ENCODE measurements around the gene ERAL1. TPM values are rescaled to one million over a fixed set of nuclear protein-coding genes. Genes with fewer than 3 reads are reported as not detected.
A peak's percentile ranks its signal among the peaks of the same experiment; 100 is the strongest.
"Not testable (repeated sequence)": the region's sequence is repeated elsewhere in the genome, so short reads cannot be mapped to it uniquely, and the experiment has no call there.

The ERAL1 gene
- total and polyA plus RNA-seq, 5 experiments from 2014 or later, result 25.3 to 54.9 (median 32.7) TPM

DNA sequence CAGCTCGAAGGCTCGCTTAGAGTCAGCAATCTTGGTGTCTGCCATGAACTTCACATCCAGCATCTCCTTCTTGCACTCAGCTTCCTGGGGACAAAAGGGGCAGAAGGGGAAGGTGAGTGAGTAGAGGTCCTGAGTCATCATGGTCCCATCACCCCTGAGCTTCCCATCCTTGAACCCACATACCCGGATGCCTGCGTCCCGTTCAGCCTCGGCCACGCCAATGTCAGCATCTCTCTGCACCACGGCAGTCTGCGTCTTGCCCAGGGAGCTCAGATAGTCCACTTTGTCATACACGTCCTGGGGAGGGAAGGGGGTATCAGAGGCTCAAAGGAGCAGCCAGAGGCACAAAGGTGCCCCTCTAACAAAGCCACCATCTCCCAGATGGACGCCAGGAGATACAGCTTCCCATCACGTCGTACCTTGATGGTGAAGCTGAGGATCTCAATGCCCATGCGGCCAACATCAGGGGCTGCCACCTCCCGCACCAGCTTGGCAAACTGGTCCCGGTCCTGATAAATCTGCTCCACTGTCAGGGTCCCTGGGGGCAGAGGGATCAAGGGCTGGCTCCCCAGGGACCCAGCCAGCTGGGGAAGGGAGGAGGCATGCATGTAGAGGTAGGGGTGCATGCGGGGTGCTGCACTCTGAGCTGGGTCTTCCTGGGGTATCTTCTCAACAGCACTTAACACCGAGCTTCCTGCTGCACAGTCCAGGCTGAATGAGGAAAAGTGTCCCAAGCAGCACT is 27.5 kb downstream of the ERAL1 start:
- Mint-ChIP-seq H3K36me3 (peaks cover 6 to 74% (median 21%) of the 10 kb centered on the region in 3 donors), H3K27ac (peak overlapping the region in 1 of 10 donors; percentile 29)

DNA sequence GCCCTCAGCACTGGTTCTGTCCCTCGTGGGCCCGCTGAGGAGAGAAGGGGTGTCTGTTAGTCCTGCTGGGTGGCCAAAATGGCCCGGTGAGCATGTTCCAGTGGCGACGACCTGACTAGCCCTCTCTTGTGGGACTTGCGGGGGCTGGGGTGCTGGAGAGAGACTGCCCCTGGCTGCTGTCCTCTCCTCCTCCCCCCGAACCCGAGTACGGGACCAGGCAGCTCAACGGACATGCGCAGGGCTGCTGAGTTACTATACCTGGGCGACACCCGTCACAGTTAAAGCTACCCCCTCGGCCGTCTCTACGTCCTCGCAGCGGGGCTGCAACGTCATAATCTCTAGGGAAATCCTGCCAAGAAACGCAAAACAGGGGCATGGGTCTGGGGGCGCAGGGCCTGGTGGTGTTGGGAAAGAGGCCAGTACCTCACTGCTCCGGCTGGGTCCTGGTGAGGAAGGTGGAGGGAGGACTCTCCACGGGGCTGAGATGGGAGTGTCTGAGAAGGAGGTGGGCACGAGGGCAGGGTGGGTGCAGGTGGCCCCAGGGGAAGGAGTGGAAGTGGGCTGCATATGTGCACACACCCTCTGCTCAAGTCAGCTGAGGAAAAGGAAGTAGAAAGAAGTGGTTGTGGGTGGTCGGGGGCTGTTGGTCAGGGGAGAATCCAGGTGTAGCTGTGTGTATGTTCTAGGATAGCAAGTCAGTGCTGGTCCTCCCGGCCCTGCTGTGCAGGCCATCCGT is 29.3 kb downstream of the ERAL1 start:
- peaks cover 9 to 28% (median 22%) of the 10 kb centered on the region in 4 donors for H3K4me1 Mint-ChIP-seq
- POLR2A ChIA-PET, result interaction anchor here (0.6 to 2.3 kb wide), 2 partner anchors 10 to 13 kb away, joined by 3 to 10 read pairs; partner anchors contain the start of gene FLOT2
- no peaks in the 10 kb centered on the region for H3K9me3 Mint-ChIP-seq
- peak overlapping the region in 2 of 10 donors; percentile 57 to 65 for H3K27ac Mint-ChIP-seq
- H3K36me3 Mint-ChIP-seq, result peaks cover 0 to 63% (median 8%) of the 10 kb centered on the region in 3 donors
- no peaks in the 10 kb centered on the region for H3K27me3 Mint-ChIP-seq
- ATAC-seq (no peak), DNase-seq (no peak)
- no peak overlapping the region for H3K4me3 Mint-ChIP-seq

More for the DNA sequence above, 27.5 kb downstream of the ERAL1 start:
- H3K27me3 Mint-ChIP-seq, result no peaks in the 10 kb centered on the region
- POLR2A ChIA-PET, result interaction anchor here (0.9 to 2.2 kb wide), 6 partner anchors 14 to 49 kb away, joined by 3 to 5 read pairs (median 4); partner anchors contain the start of gene FLOT2
- H3K4me3 Mint-ChIP-seq, result no peak overlapping the region
- no peak for ATAC-seq
- H3K4me1 Mint-ChIP-seq, result peaks cover 9 to 21% (median 16%) of the 10 kb centered on the region in 4 donors
- DNase-seq, result no peak
- no peaks in the 10 kb centered on the region for H3K9me3 Mint-ChIP-seq

DNA sequence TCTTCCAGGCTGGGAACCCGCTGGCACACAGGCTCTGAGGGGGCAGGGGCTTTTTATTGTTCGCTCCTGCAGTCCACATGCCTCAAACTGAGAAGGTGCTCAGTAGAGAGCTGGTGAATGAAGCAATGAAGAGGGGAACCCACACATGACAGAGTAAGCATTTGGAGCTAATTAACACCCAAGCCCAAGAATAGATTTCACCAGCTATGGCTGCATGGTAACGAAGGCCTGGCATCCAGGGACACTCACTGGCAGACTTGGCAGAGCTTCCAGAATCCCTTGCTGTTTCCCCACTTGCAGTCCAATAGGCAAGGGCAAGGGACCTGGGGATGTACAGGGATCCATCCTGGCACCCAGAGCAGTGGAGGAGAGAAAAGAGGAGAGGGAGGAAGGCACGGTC is 30.5 kb downstream of the ERAL1 start:
- Mint-ChIP-seq H3K27ac (peak overlapping the region in 4 of 10 donors; percentile 41 to 75 (median 56)), H3K4me3 (no peak overlapping the region), H3K36me3 (peaks cover 0 to 51% (median 5%) of the 10 kb centered on the region in 3 donors), H3K9me3 (no peaks in the 10 kb centered on the region), H3K27me3 (no peaks in the 10 kb centered on the region), H3K4me1 (peaks cover 14 to 34% (median 26%) of the 10 kb centered on the region in 4 donors)
- DNase-seq, result no peak
- ATAC-seq, result no peak
- POLR2A ChIA-PET, result interaction anchor here (1.1 to 2.3 kb wide), 2 partner anchors 8 to 12 kb away, joined by 3 to 10 read pairs; partner anchors contain the start of gene FLOT2

DNA sequence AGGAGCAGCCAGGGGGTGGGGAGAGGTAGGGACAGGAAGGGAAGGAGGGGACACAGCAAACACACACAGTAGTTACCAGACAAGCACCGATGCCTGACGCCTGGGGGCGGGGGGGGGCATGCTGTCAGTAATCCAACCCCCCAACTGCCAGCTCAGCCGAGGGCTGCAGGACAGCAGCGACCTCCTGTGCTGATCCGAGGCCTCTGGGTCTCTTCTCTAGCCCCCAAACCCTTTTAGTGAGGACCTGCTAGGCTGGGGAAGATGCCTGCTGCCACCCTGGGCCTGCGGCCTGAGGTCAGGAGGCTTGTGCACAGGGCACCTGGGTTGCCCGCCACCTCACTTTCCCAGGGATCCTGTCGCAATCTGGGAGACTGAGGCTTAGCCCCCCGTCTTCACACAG is 31.1 kb downstream of the ERAL1 start:
- Mint-ChIP-seq H3K4me3 (no peak overlapping the region), H3K27me3 (no peaks in the 10 kb centered on the region), H3K27ac (no peak overlapping the region), H3K4me1 (peaks cover 19 to 39% (median 29%) of the 10 kb centered on the region in 4 donors), H3K9me3 (no peaks in the 10 kb centered on the region), H3K36me3 (peaks cover 0 to 49% (median 6%) of the 10 kb centered on the region in 3 donors)
- POLR2A ChIA-PET, result interaction anchor here (1.1 to 2.3 kb wide), 3 partner anchors 8 to 15 kb away, joined by 3 to 10 read pairs (median 5); partner anchors contain the start of gene FLOT2
- ATAC-seq, result no peak
- DNase-seq, result no peak

DNA sequence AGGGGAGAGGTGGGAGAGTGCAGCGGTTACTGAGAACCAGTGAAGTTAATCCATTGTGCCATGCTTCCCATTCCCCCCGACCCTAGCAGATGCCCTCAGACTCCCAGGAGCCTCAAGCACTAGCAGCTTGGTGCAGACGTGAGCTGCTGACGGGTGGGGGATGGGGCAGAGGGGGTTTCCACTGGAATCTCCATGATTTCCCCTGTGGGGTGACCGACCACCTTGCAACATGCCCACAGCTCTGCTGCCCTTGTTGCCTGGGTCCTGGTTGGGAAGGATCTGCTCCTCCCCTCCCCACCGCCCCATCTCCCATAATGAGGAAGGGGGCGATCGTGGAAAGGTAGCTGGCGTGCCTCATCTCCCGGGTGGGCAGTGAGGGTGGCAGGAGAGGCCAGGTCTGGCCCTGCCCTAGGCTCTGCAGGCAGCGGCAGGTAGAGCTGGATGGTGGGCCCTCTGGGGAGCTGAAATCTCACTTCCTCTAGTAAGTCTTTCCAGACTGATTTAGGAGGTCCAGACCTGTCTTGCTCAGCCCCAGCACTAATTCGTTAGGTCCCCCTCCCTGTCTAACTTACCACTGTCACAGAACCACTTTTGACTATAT is 33.2 kb downstream of the ERAL1 start:
- Mint-ChIP-seq H3K27ac (peak overlapping the region in 5 of 10 donors; percentile 6 to 59 (median 55)), H3K4me1 (peaks cover 26 to 57% (median 46%) of the 10 kb centered on the region in 4 donors), H3K9me3 (no peaks in the 10 kb centered on the region), H3K4me3 (no peak overlapping the region), H3K27me3 (no peaks in the 10 kb centered on the region), H3K36me3 (peaks cover 0 to 46% (median 6%) of the 10 kb centered on the region in 3 donors)
- ATAC-seq (no peak), DNase-seq (no peak)
- POLR2A ChIA-PET, result interaction anchor here (0.6 to 1.3 kb wide), 3 partner anchors 12 to 64 kb away, joined by 3 to 4 read pairs (median 3); no protein-coding TSS in a partner anchor

DNA sequence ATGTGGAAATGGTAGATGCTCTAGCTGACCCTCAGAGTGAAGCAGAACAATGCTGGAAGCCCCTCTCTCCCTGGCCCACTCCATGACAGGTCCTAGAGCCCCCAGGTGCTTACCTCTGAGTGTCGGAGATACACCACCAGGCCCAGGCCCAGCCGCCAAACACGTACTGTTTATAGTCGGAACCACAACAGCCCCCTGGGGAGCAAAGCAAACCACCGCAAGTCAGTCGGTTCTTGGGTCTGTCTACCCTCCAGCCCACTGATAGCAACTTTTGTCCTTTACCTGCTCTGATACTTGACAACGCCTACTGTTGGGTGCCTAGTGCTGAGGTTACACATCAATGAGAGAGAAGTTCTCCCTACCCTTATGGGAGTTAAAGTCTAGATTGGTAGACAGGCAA is 34.0 kb downstream of the ERAL1 start:
- peak overlapping the region in 8 of 10 donors; percentile 33 to 85 (median 52) for H3K27ac Mint-ChIP-seq
- no peak for DNase-seq
- POLR2A ChIA-PET, result interaction anchor here (1.3 kb wide), 1 partner anchor 18 kb away, joined by 4 read pairs; no protein-coding TSS in a partner anchor
- no peaks in the 10 kb centered on the region for H3K9me3 Mint-ChIP-seq
- H3K36me3 Mint-ChIP-seq, result peaks cover 0 to 44% (median 5%) of the 10 kb centered on the region in 3 donors
- peaks cover 33 to 65% (median 54%) of the 10 kb centered on the region in 4 donors for H3K4me1 Mint-ChIP-seq
- no peaks in the 10 kb centered on the region for H3K27me3 Mint-ChIP-seq
- H3K4me3 Mint-ChIP-seq, result peak overlapping the region in 1 of 10 donors; percentile 20
- ATAC-seq, result no peak

DNA sequence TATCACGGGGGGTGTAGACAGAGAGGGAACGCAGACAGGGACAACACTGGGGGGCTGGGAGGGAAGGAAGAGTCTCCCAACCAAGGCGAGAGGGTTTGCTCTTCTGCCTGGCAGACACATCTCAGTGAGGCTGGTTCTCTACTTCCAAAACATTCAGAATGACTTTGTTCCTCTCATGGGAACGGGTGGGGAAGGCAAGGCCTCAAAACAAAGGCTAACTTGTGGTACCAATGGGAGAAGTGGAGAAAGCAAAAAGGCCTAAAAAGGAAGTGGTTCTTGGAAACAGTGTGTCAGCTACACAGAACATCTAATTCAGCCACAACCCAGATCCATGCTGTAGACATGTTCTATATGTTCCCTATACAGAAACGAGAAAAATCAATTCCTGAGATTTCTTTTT is 35.2 kb downstream of the ERAL1 start:
- Mint-ChIP-seq H3K4me3 (peak overlapping the region in 2 of 10 donors; percentile 10 to 14), H3K9me3 (no peaks in the 10 kb centered on the region), H3K27ac (peak overlapping the region in 9 of 10 donors; percentile 37 to 98 (median 77)), H3K27me3 (no peaks in the 10 kb centered on the region), H3K36me3 (peaks cover 0 to 35% (median 5%) of the 10 kb centered on the region in 3 donors), H3K4me1 (peaks cover 27 to 69% (median 56%) of the 10 kb centered on the region in 4 donors)
- DNase-seq (no peak), ATAC-seq (no peak)
- POLR2A ChIA-PET, result interaction anchor here (0.6 to 5.0 kb wide), 3 partner anchors 18 to 129 kb away, joined by 3 to 20 read pairs (median 4); no protein-coding TSS in a partner anchor

DNA sequence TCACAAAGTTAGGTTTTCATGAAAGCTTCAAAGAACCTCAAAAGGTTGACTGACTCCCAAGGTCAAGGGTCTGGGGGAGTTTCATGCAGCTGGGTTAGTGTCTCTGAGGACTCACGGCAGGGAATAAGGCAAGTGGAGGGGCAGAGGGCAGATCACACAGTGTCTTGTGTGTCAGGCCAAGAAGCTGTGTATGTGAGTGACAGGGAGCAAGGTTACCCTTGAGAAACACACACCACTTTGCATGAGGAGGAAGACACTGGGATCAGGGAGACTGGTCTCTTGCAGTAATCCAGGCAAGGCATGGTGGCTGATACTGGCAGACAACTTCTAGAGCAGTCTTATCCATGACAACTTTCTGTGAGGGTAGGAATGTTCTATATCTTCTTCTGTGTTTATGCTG is 36.4 kb downstream of the ERAL1 start:
- DNase-seq (no peak), ATAC-seq (no peak)
- Mint-ChIP-seq H3K27ac (peak overlapping the region in 9 of 10 donors; percentile 83 to 99 (median 95)), H3K36me3 (peaks cover 0 to 26% (median 5%) of the 10 kb centered on the region in 3 donors), H3K9me3 (no peaks in the 10 kb centered on the region), H3K4me1 (peaks cover 27 to 74% (median 60%) of the 10 kb centered on the region in 4 donors), H3K27me3 (no peaks in the 10 kb centered on the region), H3K4me3 (peak overlapping the region in 7 of 10 donors; percentile 33 to 66 (median 48))
- POLR2A ChIA-PET, result interaction anchor here (0.7 to 5.0 kb wide), 3 partner anchors 11 to 50 kb away, joined by 4 to 27 read pairs (median 20); partner anchors contain the start of gene DHRS13

DNA sequence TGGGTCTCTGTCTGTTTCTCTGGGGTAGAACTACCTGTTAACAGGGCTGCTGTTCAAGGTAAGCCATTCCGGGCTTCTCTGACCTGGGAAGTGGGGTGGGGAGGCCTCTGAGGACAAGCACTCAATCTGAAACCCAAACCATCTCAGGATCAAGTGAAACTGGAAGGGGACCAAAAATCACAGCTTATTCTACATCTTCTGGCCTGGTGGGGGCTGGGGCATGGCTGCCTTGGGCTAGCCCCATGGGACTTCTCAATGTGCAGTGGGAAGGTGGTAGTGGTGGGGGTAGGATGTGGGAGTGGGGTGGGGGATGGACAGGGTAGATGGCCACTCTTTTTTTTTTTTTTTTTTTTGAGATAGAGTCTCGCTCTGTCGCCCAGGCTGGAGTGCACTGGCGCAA is 37.2 kb downstream of the ERAL1 start:
- peak overlapping the region in 7 of 10 donors; percentile 33 to 81 (median 54) for H3K4me3 Mint-ChIP-seq
- POLR2A ChIA-PET, result interaction anchor here (0.7 to 5.0 kb wide), 5 partner anchors 10 to 83 kb away, joined by 5 to 27 read pairs (median 16); partner anchors contain the start of genes DHRS13 and ERAL1
- no peaks in the 10 kb centered on the region for H3K27me3 Mint-ChIP-seq
- no peaks in the 10 kb centered on the region for H3K9me3 Mint-ChIP-seq
- DNase-seq (no peak), ATAC-seq (no peak)
- peaks cover 0 to 23% (median 5%) of the 10 kb centered on the region in 3 donors for H3K36me3 Mint-ChIP-seq
- peak overlapping the region; percentile 83 to 99 (median 94) for H3K27ac Mint-ChIP-seq
- H3K4me1 Mint-ChIP-seq, result peaks cover 31 to 77% (median 65%) of the 10 kb centered on the region in 4 donors

DNA sequence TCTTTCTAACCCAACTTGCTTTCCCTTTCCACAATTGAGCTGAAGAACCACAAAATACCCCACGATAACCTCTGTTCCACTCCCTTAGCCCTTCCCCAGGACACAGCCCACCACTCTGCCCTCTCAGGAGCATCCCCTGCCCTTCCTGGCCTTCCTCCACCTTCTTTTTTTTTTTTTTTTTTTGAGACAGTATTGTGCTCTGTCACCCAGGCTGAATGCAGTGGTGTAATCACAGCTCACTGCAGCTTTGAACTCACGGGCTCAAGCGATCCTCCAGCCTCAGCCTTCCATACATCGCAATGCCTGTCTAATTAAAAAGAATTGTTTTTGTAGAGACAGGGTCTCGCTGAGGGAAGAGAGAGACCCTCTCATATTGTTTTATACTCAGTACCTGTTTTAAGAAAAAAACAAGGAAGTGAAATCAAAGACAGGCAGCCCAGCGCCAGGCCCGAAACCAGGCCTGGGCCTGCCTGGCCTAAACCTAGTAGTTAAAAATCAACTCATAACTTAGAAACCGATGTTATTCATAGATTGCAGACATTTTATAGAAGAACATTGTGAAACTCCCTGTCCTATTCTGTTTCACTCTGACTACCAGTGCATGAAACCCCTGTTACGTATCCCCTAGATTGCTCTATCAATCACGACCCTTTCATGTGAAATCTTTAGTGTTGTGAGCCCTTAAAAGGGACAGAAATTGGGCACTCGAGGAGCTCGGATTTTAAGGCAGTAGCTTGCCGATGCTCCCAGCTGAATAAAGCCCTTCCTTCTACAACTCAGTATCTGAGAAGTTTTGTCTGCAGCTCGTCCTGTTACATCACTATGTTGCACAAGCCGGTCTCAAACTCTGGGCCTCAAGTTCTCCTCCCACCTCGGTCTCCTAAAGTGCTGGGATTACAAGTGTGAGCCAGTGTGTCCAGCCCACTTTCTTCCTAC is 38.7 kb downstream of the ERAL1 start:
- Mint-ChIP-seq H3K4me1 (peaks cover 37 to 81% (median 70%) of the 10 kb centered on the region in 4 donors), H3K36me3 (peaks cover 0 to 22% (median 5%) of the 10 kb centered on the region in 3 donors), H3K27ac (peak overlapping the region; percentile 96 to 99 (median 98)), H3K4me3 (peak overlapping the region; percentile 54 to 89 (median 82))
- H3K27me3 Mint-ChIP-seq, H3K9me3 Mint-ChIP-seq: not testable (repeated sequence)
- ATAC-seq (peak; percentile 20 to 29), DNase-seq (peak in 2 of 10 donors; percentile 16 to 22)
- POLR2A ChIA-PET, result interaction anchor here (0.6 to 5.0 kb wide), 21 partner anchors 8 to 249 kb away, joined by 3 to 27 read pairs (median 4); partner anchors contain the start of genes BLTP2, DHRS13, ERAL1 and FAM222B
